ENCODE results near the gene DFFA. TPM values are rescaled to one million over a fixed set of nuclear protein-coding genes. Genes with fewer than 3 reads are reported as not detected.

The DFFA gene
- total RNA-seq, 2 donors from 2014 or later: 19.2 to 38.0 TPM

- Histone ChIP-seq H3K4me1 (no peaks in the 10 kb centered on the region), H3K9ac (ENCODE audit: low read depth in 2 of 2, low read length in 2 of 2) (no peak overlapping the region), H3K9me3 (no peaks in the 10 kb centered on the region), H3K27ac (no peak overlapping the region), H3K4me3 (no peak overlapping the region), H3K36me3 (no peaks in the 10 kb centered on the region), H3K27me3 (no peaks in the 10 kb centered on the region)
- no peak for DNase-seq
- no peak for TF ChIP-seq CTCF (IDR thresholded peaks at IDR 0.05)
- intact Hi-C loops (cut with DNase I): no loop called here
These were observed 33.6 kb downstream of the DFFA start for GRCh38 chr1:10438677-10439163.

- intact Hi-C loops (cut with DNase I): no loop called here
- Histone ChIP-seq H3K27me3 (no peaks in the 10 kb centered on the region), H3K9ac (ENCODE audit: low read depth in 2 of 2, low read length in 2 of 2) (no peak overlapping the region), H3K27ac (no peak overlapping the region), H3K4me1 (no peaks in the 10 kb centered on the region), H3K4me3 (no peak overlapping the region), H3K36me3 (no peaks in the 10 kb centered on the region), H3K9me3 (no peaks in the 10 kb centered on the region)
- TF ChIP-seq CTCF (IDR thresholded peaks at IDR 0.05): no peak
- no peak for DNase-seq
These were observed 35.3 kb downstream of the DFFA start for GRCh38 chr1:10437052-10437451.

- no peak for DNase-seq
- no peaks in the 10 kb centered on the region for H3K27me3 ChIP-seq
- H3K27ac ChIP-seq: no peak overlapping the region
- H3K9ac ChIP-seq (ENCODE audit: low read depth in 2 of 2, low read length in 2 of 2): no peak overlapping the region
- H3K4me1 ChIP-seq: peaks cover 4% of the 10 kb centered on the region
- TF ChIP-seq CTCF (IDR thresholded peaks at IDR 0.05): no peak
- H3K9me3 ChIP-seq: no peaks in the 10 kb centered on the region
- H3K36me3 ChIP-seq: no peaks in the 10 kb centered on the region
- intact Hi-C loops (cut with DNase I): loop anchor here (5.0 kb wide), 1 partner anchor 43 kb away; no protein-coding TSS in a partner anchor
- no peak overlapping the region for H3K4me3 ChIP-seq
These were observed 37.7 kb downstream of the DFFA start for GRCh38 chr1:10434590-10434989.

GRCh38 chr1:10433790-10434189, 38.5 kb downstream of the DFFA start:
- intact Hi-C loops (cut with DNase I): loop anchor here (5.0 kb wide), 1 partner anchor 44 kb away; no protein-coding TSS in a partner anchor
- H3K9me3 ChIP-seq: no peaks in the 10 kb centered on the region
- no peak overlapping the region for H3K9ac ChIP-seq (ENCODE audit: low read depth in 2 of 2, low read length in 2 of 2)
- no peaks in the 10 kb centered on the region for H3K27me3 ChIP-seq
- H3K36me3 ChIP-seq: no peaks in the 10 kb centered on the region
- no peak overlapping the region for H3K27ac ChIP-seq
- no peak for TF ChIP-seq CTCF (IDR thresholded peaks at IDR 0.05)
- peaks cover 4% of the 10 kb centered on the region for H3K4me1 ChIP-seq
- DNase-seq: no peak
- H3K4me3 ChIP-seq: no peak overlapping the region

GRCh38 chr1:10432910-10433700, 39.2 kb downstream of the DFFA start:
- intact Hi-C loops (cut with DNase I): loop anchor here (5.0 kb wide), 1 partner anchor 44 kb away; no protein-coding TSS in a partner anchor
- Histone ChIP-seq H3K36me3 (no peaks in the 10 kb centered on the region), H3K4me1 (peaks cover 4% of the 10 kb centered on the region), H3K27ac (no peak overlapping the region), H3K9me3 (no peaks in the 10 kb centered on the region), H3K27me3 (no peaks in the 10 kb centered on the region), H3K9ac (ENCODE audit: low read depth in 2 of 2, low read length in 2 of 2) (no peak overlapping the region), H3K4me3 (no peak overlapping the region)
- TF ChIP-seq CTCF (IDR thresholded peaks at IDR 0.05): no peak
- DNase-seq: no peak
